ENCODE results near the gene MYO9B. TPM values are rescaled to one million over a fixed set of nuclear protein-coding genes. Genes with fewer than 3 reads are reported as not detected.

MYO9B gene
- total and polyA plus RNA-seq, 4 donors: 44.3 to 121 (median 97.2) TPM

DNA sequence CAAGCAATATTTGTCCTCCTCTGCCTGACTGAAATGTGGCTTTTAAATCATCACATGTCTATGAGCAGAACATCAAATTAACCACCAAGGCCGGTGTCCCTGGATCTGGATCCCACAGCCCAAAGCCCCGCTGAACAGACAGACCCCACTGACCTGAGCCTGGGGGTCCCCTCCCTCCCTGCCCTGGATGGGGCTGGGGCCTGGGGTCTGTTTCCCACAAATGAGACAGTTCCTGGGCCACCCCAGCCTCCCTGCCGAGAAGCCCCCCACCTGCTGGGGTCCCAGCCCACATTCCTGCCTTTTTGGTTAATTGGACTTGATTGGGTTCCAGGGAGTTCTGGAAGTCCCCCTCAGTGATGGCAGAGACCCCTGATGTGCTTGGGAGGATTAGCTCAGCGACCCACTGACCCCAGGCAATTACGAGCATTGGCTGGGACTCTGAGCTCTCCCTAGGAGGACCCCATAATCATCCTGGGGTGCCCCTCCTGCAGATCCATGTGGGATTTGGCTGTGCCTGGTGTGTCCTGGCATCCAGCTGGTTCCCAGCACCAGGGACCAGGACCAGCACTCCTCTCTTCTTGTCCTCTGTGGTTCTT lies 29.6 kb upstream of the MYO9B start:
- no peak for ATAC-seq (ENCODE audit: insufficient read depth, low FRiP score)

DNA sequence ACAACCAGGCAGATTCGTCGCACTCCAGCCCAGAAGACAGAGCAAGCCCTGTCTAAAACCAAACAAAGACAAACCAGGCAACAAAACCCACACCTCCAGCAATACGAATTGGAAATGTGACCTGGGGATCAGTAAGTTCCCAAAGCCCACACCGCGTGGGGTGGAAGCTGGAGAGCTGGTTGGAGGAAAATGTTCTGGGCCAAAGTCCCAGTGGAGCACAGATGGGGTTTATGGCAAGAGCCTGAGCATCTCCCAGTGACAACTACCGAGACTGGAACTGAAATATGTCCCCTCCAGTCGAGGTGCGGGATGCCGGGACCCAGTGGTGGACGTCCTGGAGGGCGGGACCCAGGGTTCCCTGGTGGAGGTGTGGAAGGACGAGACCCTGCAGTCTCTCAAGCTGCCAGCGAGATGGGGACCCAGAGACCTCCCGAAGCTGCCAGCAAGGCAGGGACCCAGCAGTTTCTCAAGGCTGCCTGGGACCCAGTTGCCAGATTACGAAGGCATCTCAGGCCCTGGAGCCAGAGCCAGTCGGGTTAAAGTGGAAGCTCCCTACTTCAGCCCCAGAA lies 26.6 kb upstream of the MYO9B start:
- WGBS, 2 donors: 89 to 91% methylated on average over 16 of the region's 16 CpGs
- no peaks in the 10 kb centered on the region for H3K27me3 ChIP-seq (ENCODE audit: control insufficient read depth in 3 of 3, insufficient read depth in 3 of 3, low read length in 2 of 3)
- H3K27ac ChIP-seq (ENCODE audit: low read depth in 1 of 2, low read length in 1 of 2): no peak overlapping the region
- ATAC-seq (ENCODE audit: insufficient read depth, low FRiP score) (no peak), DNase-seq (no peak)
- no peak overlapping the region for H3K9ac ChIP-seq (ENCODE audit: insufficient read depth in 1 of 2, low read length in 2 of 2)
- H3K4me3 ChIP-seq: no peak overlapping the region
- TF ChIP-seq, protein P1, sequence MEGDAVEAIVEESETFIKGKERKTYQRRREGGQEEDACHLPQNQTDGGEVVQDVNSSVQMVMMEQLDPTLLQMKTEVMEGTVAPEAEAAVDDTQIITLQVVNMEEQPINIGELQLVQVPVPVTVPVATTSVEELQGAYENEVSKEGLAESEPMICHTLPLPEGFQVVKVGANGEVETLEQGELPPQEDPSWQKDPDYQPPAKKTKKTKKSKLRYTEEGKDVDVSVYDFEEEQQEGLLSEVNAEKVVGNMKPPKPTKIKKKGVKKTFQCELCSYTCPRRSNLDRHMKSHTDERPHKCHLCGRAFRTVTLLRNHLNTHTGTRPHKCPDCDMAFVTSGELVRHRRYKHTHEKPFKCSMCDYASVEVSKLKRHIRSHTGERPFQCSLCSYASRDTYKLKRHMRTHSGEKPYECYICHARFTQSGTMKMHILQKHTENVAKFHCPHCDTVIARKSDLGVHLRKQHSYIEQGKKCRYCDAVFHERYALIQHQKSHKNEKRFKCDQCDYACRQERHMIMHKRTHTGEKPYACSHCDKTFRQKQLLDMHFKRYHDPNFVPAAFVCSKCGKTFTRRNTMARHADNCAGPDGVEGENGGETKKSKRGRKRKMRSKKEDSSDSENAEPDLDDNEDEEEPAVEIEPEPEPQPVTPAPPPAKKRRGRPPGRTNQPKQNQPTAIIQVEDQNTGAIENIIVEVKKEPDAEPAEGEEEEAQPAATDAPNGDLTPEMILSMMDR (IDR thresholded peaks at IDR 0.05; ENCODE audit: control extremely low read depth, extremely low read depth): no peak
- H3K9me3 ChIP-seq (ENCODE audit: control insufficient read depth in 4 of 4, insufficient read depth in 3 of 4, low read length in 3 of 4): no peaks in the 10 kb centered on the region
- no peaks in the 10 kb centered on the region for H3K4me1 ChIP-seq (ENCODE audit: control insufficient read depth in 5 of 5, insufficient read depth in 5 of 5, low read length in 5 of 5)
- H3K36me3 ChIP-seq (ENCODE audit: control insufficient read depth in 4 of 4, insufficient read depth in 4 of 4, low read length in 4 of 4): peaks cover 3 to 15% (median 8%) of the 10 kb centered on the region in 4 donors

More for the DNA sequence above, 29.6 kb upstream of the MYO9B start:
- Histone ChIP-seq H3K4me3 (no peak overlapping the region), H3K9ac (ENCODE audit: insufficient read depth in 1 of 2, low read length in 2 of 2) (no peak overlapping the region), H3K27me3 (ENCODE audit: control insufficient read depth in 3 of 3, insufficient read depth in 3 of 3, low read length in 2 of 3) (no peaks in the 10 kb centered on the region), H3K9me3 (ENCODE audit: control insufficient read depth in 4 of 4, insufficient read depth in 3 of 4, low read length in 3 of 4) (no peaks in the 10 kb centered on the region), H3K36me3 (ENCODE audit: control insufficient read depth in 4 of 4, insufficient read depth in 4 of 4, low read length in 4 of 4) (peaks cover 0 to 11% (median 2%) of the 10 kb centered on the region in 4 donors), H3K27ac (ENCODE audit: low read depth in 1 of 2, low read length in 1 of 2) (no peak overlapping the region), H3K4me1 (ENCODE audit: control insufficient read depth in 5 of 5, insufficient read depth in 5 of 5, low read length in 5 of 5) (peaks cover 0 to 3% (median 0%) of the 10 kb centered on the region in 5 donors)
- TF ChIP-seq, protein P1 (IDR thresholded peaks at IDR 0.05; ENCODE audit: control extremely low read depth, extremely low read depth): no peak
- no peak for DNase-seq
- WGBS, 2 donors: 92 to 96% methylated on average over 5 of the region's 5 CpGs

DNA sequence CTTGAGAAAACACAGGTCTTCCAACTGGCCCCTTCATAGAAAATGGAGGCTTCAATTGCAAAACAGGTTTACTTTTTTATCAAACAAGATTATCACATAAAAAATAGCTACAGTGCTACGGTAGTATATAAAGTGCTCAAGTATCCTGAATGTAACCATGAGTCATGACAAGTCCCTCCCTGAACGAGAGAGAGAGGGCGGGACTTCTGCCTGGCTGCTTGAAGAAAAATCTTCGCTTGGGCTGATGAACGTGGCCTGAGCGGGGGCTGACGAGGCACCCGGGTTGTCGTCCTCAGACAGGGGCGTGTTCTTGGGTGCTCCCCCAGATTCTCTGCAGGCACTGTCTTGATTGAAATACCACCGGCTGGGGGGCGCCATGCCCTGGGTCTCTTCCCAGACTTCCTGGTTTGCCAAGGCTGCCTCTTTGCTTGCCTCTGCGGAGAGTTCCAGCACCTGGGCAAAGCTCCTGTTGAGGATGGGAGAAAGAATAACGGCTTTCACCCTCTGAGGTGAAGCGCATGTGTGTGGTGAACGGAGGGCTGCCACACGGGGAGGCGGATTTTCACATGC lies 25.8 kb upstream of the MYO9B start:
- Histone ChIP-seq H3K4me1 (ENCODE audit: control insufficient read depth in 5 of 5, insufficient read depth in 5 of 5, low read length in 5 of 5) (no peaks in the 10 kb centered on the region), H3K36me3 (ENCODE audit: control insufficient read depth in 4 of 4, insufficient read depth in 4 of 4, low read length in 4 of 4) (peaks cover 3 to 15% (median 8%) of the 10 kb centered on the region in 4 donors), H3K27ac (ENCODE audit: low read depth in 1 of 2, low read length in 1 of 2) (no peak overlapping the region), H3K4me3 (no peak overlapping the region), H3K9ac (ENCODE audit: insufficient read depth in 1 of 2, low read length in 2 of 2) (no peak overlapping the region), H3K9me3 (ENCODE audit: control insufficient read depth in 4 of 4, insufficient read depth in 3 of 4, low read length in 3 of 4) (no peaks in the 10 kb centered on the region), H3K27me3 (ENCODE audit: control insufficient read depth in 3 of 3, insufficient read depth in 3 of 3, low read length in 2 of 3) (no peaks in the 10 kb centered on the region)
- TF ChIP-seq, protein P1 (IDR thresholded peaks at IDR 0.05; ENCODE audit: control extremely low read depth, extremely low read depth): no peak
- DNase-seq (no peak), ATAC-seq (ENCODE audit: insufficient read depth, low FRiP score) (peak; percentile 14)
- WGBS, 2 donors: 81 to 86% methylated on average over 18 of the region's 18 CpGs
